K562 (cell line): ENCODE data around the gene WDR64. TPM values are rescaled to one million over a fixed set of nuclear protein-coding genes. Genes with fewer than 3 reads are reported as not detected.

ENCODE experiments used
- HDAC1 ChIP-seq, 2 experiments: fragments of 450-650 bp; IDR thresholded peaks; 2 replicates each; pipeline ENCODE4 v1.6.1; 2016 to 2017; ENCODE audit warnings: inconsistent platforms in 1 of 2, mild to moderate bottlenecking in 1 of 2, moderate library complexity in 1 of 2
- KLF6 ChIP-seq: fragments of 250-450 bp; sonication (Bioruptor Pico); IDR thresholded peaks from 2 replicates; pipeline ENCODE4 v1.4.0; 2020; ENCODE audit warnings: mild to moderate bottlenecking, moderate library complexity, borderline replicate concordance
- MXI1 ChIP-seq: IDR thresholded peaks from 2 replicates; pipeline ENCODE4 v1.6.1; 2011; ENCODE audit warnings: low read depth, mild to moderate bottlenecking, improper control_type of control experiment, low read length
- PHF20 ChIP-seq: fragments of 450-650 bp; IDR thresholded peaks from 2 replicates; pipeline ENCODE4 v1.6.1; 2018; ENCODE audit not compliant: partially characterized antibody
- PKNOX1 ChIP-seq: fragments of 450-650 bp; IDR thresholded peaks from 2 replicates; pipeline ENCODE4 v1.6.1; 2016
- RNF219 ChIP-seq: fragments of 250-450 bp; sonication (Bioruptor Pico); IDR thresholded peaks from 2 replicates; pipeline ENCODE4 v1.5.0; 2022; ENCODE audit warnings: mild to moderate bottlenecking
- SNRNP70 ChIP-seq: fragments of 200-400 bp; formaldehyde crosslinking; optimal IDR thresholded peaks from 2 replicates; pipeline ENCODE3; 2017; ENCODE audit warnings: low read depth, low read length
- SPI1 ChIP-seq: IDR thresholded peaks from 2 replicates; pipeline ENCODE4 v1.6.1; 2011; ENCODE audit warnings: low read depth, low read length, control low read depth, borderline replicate concordance
- ZBTB43 ChIP-seq: sonication (generic); formaldehyde crosslinking; IDR thresholded peaks from 2 replicates; pipeline ENCODE4 v1.8.0; 2023; ENCODE audit warnings: mild to moderate bottlenecking, missing genetic modification reagents
- ZNF274 ChIP-seq: IDR thresholded peaks from 2 replicates; pipeline ENCODE4 v1.6.1; 2011; ENCODE audit warnings: low read depth, mild to moderate bottlenecking, low read length, moderate library complexity, borderline replicate concordance
- polyA plus RNA-seq, 8 experiments: library from polyadenylated mRNA; depleted of rRNA in 4 of 8; stranded (reverse) in 5 of 8; unstranded in 3 of 8; fragments of >200 nt; fragmentation: Nextera tagmentation in 2 of 8; fragmentation: Illumina TruSeq in 1 of 8; extraction: Ambion mirVana in 2 of 8; extraction: Trizol in 1 of 8; gene quantifications; 2 replicates each; pipeline versions ENCODE4 v1.2.1 to v1.2.3, GENCODE V29; 2011 to 2014; ENCODE audit warnings: inconsistent platforms in 1 of 8, missing spikeins in 1 of 8
- total RNA-seq, 7 experiments: library from RNA; depleted of rRNA in 6 of 7; stranded (reverse); fragments of >200 nt in 6 of 7; fragmentation: Illumina TruSeq in 2 of 7; extraction: Trizol in 2 of 7; gene quantifications; 2 replicates each; pipeline versions ENCODE4 v1.2.1 to v1.2.3, GENCODE V29; 2011 to 2021; ENCODE audit warnings: low replicate concordance in 1 of 7

Gene WDR64
- total and polyA plus RNA-seq, 9 of the 15 experiments (the other 6 are each of a cell fraction or from before 2014, with no cell fraction given): 0.06 to 0.29 (median 0.19) TPM; not detected in 5

GRCh38 chr1:241677201-241677600 is 25.1 kb downstream of the WDR64 start (continued):
- TF ChIP-seq ZBTB43: no peak
- TF ChIP-seq KLF6: no peak
- TF ChIP-seq SPI1: no peak
- no peak for TF ChIP-seq HDAC1 (IDR thresholded peaks at IDR 0.05)
- no peak for TF ChIP-seq RNF219 (CRISPR knock-in tag)
- TF ChIP-seq ZNF274: no peak
- TF ChIP-seq PHF20: no peak
- no peak for TF ChIP-seq PKNOX1
- no peak for TF ChIP-seq SNRNP70
- no peak for TF ChIP-seq MXI1
